ENCODE results near the gene DENND2A.

DNA sequence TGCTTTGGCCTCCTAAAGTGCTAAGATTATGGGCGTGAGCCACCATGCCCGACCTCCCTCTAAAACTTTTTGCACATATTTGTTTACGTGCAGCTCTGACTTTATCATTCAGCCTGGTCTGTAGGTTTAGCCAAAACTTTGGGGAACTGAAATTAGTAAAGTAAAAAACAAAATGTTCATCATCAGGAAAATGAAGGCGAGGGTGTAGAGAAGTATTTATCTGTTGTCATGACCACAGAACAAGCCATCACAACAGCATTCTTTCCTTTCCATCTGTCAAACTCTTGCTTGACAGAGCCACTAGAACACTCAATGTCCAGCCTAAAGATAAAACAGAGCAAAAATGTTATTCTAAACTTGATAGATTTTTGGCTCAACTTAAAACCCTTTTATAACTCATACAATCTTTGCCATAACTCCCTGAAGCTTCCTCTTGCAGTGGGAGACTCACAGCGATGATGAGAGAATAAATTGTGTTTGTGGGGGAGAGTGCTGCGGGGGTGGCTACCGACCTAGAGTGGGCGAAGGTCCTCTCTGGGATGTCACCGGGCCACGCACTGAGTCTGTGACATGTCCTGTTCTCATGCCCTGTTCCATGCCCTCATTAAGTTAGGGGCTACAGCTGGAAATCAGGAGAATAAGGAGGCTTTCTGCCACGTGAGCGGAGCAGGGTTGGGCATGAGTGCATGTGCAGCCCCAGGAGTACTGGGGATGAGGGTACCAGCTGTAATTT, 102.7 kb downstream of the DENND2A start:
- TF ChIP-seq, protein P1, sequence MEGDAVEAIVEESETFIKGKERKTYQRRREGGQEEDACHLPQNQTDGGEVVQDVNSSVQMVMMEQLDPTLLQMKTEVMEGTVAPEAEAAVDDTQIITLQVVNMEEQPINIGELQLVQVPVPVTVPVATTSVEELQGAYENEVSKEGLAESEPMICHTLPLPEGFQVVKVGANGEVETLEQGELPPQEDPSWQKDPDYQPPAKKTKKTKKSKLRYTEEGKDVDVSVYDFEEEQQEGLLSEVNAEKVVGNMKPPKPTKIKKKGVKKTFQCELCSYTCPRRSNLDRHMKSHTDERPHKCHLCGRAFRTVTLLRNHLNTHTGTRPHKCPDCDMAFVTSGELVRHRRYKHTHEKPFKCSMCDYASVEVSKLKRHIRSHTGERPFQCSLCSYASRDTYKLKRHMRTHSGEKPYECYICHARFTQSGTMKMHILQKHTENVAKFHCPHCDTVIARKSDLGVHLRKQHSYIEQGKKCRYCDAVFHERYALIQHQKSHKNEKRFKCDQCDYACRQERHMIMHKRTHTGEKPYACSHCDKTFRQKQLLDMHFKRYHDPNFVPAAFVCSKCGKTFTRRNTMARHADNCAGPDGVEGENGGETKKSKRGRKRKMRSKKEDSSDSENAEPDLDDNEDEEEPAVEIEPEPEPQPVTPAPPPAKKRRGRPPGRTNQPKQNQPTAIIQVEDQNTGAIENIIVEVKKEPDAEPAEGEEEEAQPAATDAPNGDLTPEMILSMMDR (IDR thresholded peaks at IDR 0.05; ENCODE audit: insufficient read depth, low read length), result no peak
- TF ChIP-seq POLR2AphosphoS5 (IDR thresholded peaks at IDR 0.05; ENCODE audit: low read depth), result no peak
- TF ChIP-seq, protein P2, sequence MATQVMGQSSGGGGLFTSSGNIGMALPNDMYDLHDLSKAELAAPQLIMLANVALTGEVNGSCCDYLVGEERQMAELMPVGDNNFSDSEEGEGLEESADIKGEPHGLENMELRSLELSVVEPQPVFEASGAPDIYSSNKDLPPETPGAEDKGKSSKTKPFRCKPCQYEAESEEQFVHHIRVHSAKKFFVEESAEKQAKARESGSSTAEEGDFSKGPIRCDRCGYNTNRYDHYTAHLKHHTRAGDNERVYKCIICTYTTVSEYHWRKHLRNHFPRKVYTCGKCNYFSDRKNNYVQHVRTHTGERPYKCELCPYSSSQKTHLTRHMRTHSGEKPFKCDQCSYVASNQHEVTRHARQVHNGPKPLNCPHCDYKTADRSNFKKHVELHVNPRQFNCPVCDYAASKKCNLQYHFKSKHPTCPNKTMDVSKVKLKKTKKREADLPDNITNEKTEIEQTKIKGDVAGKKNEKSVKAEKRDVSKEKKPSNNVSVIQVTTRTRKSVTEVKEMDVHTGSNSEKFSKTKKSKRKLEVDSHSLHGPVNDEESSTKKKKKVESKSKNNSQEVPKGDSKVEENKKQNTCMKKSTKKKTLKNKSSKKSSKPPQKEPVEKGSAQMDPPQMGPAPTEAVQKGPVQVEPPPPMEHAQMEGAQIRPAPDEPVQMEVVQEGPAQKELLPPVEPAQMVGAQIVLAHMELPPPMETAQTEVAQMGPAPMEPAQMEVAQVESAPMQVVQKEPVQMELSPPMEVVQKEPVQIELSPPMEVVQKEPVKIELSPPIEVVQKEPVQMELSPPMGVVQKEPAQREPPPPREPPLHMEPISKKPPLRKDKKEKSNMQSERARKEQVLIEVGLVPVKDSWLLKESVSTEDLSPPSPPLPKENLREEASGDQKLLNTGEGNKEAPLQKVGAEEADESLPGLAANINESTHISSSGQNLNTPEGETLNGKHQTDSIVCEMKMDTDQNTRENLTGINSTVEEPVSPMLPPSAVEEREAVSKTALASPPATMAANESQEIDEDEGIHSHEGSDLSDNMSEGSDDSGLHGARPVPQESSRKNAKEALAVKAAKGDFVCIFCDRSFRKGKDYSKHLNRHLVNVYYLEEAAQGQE (IDR thresholded peaks at IDR 0.05; ENCODE audit: insufficient replicate concordance, low read depth), result no peak
- no peak for TF ChIP-seq GABPA (IDR thresholded peaks at IDR 0.05; ENCODE audit: low read depth)

Measured in HL-60 (cell line).